GM18873 (cell line): ENCODE results near the gene VENTX.

Source experiments
- ATAC-seq: cut with Tn5 transposase; IDR thresholded peaks from one replicate; pipeline ENCODE4 v1.9.1; 2021; ENCODE audit warnings: mild to moderate bottlenecking, moderate library complexity, moderate number of reproducible peaks; ENCODE audit not compliant: unreplicated experiment, low FRiP score

VENTX gene

GRCh38 chr10:133201948-133202725, 35.5 kb upstream of the VENTX start:
- no peak for ATAC-seq

GRCh38 chr10:133202778-133203651, 34.6 kb upstream of the VENTX start:
- ATAC-seq, result no peak

GRCh38 chr10:133203652-133204195, 33.9 kb upstream of the VENTX start:
- ATAC-seq, result no peak

- no peak for ATAC-seq
These were observed 33.2 kb upstream of the VENTX start for GRCh38 chr10:133204226-133205015.

GRCh38 chr10:133205146-133205545, 32.5 kb upstream of the VENTX start:
- ATAC-seq, result no peak

- no peak for ATAC-seq
These were observed 31.2 kb upstream of the VENTX start for GRCh38 chr10:133206356-133207040.

- ATAC-seq, result no peak
These were observed 30.5 kb upstream of the VENTX start for GRCh38 chr10:133207041-133207600.

GRCh38 chr10:133207627-133208026, 30.0 kb upstream of the VENTX start:
- ATAC-seq, result no peak

GRCh38 chr10:133208466-133208865, 29.2 kb upstream of the VENTX start:
- ATAC-seq, result no peak

- ATAC-seq, result no peak
These were observed 28.5 kb upstream of the VENTX start for GRCh38 chr10:133209117-133209516.

- ATAC-seq, result no peak
These were observed 28.0 kb upstream of the VENTX start for GRCh38 chr10:133209641-133210040.

- no peak for ATAC-seq
These were observed 27.1 kb upstream of the VENTX start for GRCh38 chr10:133210398-133211140.

- no peak for ATAC-seq
These were observed 26.4 kb upstream of the VENTX start for GRCh38 chr10:133211141-133211830.

- ATAC-seq, result no peak
These were observed 25.4 kb upstream of the VENTX start for GRCh38 chr10:133211959-133212852.

GRCh38 chr10:133212853-133213494, 24.7 kb upstream of the VENTX start:
- ATAC-seq, result no peak

- no peak for ATAC-seq
These were observed 23.8 kb upstream of the VENTX start for GRCh38 chr10:133213641-133214467.
